ENCODE data around the gene GYPC.

The GYPC gene

GRCh38 chr2:126674075-126674744, 18.3 kb downstream of the GYPC start:
- Histone ChIP-seq H3K27ac (ENCODE audit: low read length) (no peak overlapping the region), H3K36me3 (ENCODE audit: insufficient read depth, low read depth, low read length) (0 out of 2 replicates have a peak, but pooled peaks cover 3% of the 10 kb centered on the region), H3K9me3 (ENCODE audit: insufficient read depth, low read depth, low read length) (peaks cover 15% of the 10 kb centered on the region), H3K4me1 (ENCODE audit: insufficient read depth, low read length) (no peaks in the 10 kb centered on the region), H3K9ac (ENCODE audit: low read depth, low read length) (no peak overlapping the region), H3K4me3 (ENCODE audit: low read length) (no peak overlapping the region), H3K27me3 (ENCODE audit: insufficient read depth, low read length) (no peaks in the 10 kb centered on the region)

- Histone ChIP-seq H3K9me3 (ENCODE audit: insufficient read depth, low read depth, low read length) (peaks cover 15% of the 10 kb centered on the region), H3K36me3 (ENCODE audit: insufficient read depth, low read depth, low read length) (0 out of 2 replicates have a peak, but pooled peaks cover 3% of the 10 kb centered on the region), H3K27me3 (ENCODE audit: insufficient read depth, low read length) (no peaks in the 10 kb centered on the region)
These were observed 19.7 kb downstream of the GYPC start for GRCh38 chr2:126675637-126676036.

GRCh38 chr2:126676221-126677175, 20.5 kb downstream of the GYPC start:
- H3K4me1 ChIP-seq (ENCODE audit: insufficient read depth, low read length), result no peaks in the 10 kb centered on the region

More at GRCh38 chr2:126675637-126676036, 19.7 kb downstream of the GYPC start:
- no peaks in the 10 kb centered on the region for H3K4me1 ChIP-seq (ENCODE audit: insufficient read depth, low read length)
- no peak overlapping the region for H3K9ac ChIP-seq (ENCODE audit: low read depth, low read length)
- no peak overlapping the region for H3K27ac ChIP-seq (ENCODE audit: low read length)
- no peak overlapping the region for H3K4me3 ChIP-seq (ENCODE audit: low read length)

GRCh38 chr2:126677176-126677538, 21.2 kb downstream of the GYPC start:
- H3K36me3 ChIP-seq (ENCODE audit: insufficient read depth, low read depth, low read length), result 0 out of 2 replicates have a peak, but pooled peaks cover 3% of the 10 kb centered on the region
- H3K9ac ChIP-seq (ENCODE audit: low read depth, low read length), result no peak overlapping the region
- H3K27me3 ChIP-seq (ENCODE audit: insufficient read depth, low read length), result no peaks in the 10 kb centered on the region
- no peak overlapping the region for H3K27ac ChIP-seq (ENCODE audit: low read length)
- H3K9me3 ChIP-seq (ENCODE audit: insufficient read depth, low read depth, low read length), result peaks cover 15% of the 10 kb centered on the region
- H3K4me3 ChIP-seq (ENCODE audit: low read length), result no peak overlapping the region
- H3K4me1 ChIP-seq (ENCODE audit: insufficient read depth, low read length), result no peaks in the 10 kb centered on the region

More at GRCh38 chr2:126676221-126677175, 20.5 kb downstream of the GYPC start:
- no peak overlapping the region for H3K27ac ChIP-seq (ENCODE audit: low read length)
- H3K9ac ChIP-seq (ENCODE audit: low read depth, low read length), result no peak overlapping the region
- no peaks in the 10 kb centered on the region for H3K27me3 ChIP-seq (ENCODE audit: insufficient read depth, low read length)
- no peak overlapping the region for H3K4me3 ChIP-seq (ENCODE audit: low read length)
- H3K36me3 ChIP-seq (ENCODE audit: insufficient read depth, low read depth, low read length), result 0 out of 2 replicates have a peak, but pooled peaks cover 3% of the 10 kb centered on the region
- peaks cover 15% of the 10 kb centered on the region for H3K9me3 ChIP-seq (ENCODE audit: insufficient read depth, low read depth, low read length)

- H3K9ac ChIP-seq (ENCODE audit: low read depth, low read length), result no peak overlapping the region
- no peak overlapping the region for H3K4me3 ChIP-seq (ENCODE audit: low read length)
- H3K27me3 ChIP-seq (ENCODE audit: insufficient read depth, low read length), result no peaks in the 10 kb centered on the region
- H3K4me1 ChIP-seq (ENCODE audit: insufficient read depth, low read length), result no peaks in the 10 kb centered on the region
- peaks cover 15% of the 10 kb centered on the region for H3K9me3 ChIP-seq (ENCODE audit: insufficient read depth, low read depth, low read length)
- no peak overlapping the region for H3K27ac ChIP-seq (ENCODE audit: low read length)
- H3K36me3 ChIP-seq (ENCODE audit: insufficient read depth, low read depth, low read length), result 0 out of 2 replicates have a peak, but pooled peaks cover 3% of the 10 kb centered on the region
These were observed 22.5 kb downstream of the GYPC start for GRCh38 chr2:126678269-126679065.

GRCh38 chr2:126679094-126679713, 23.2 kb downstream of the GYPC start:
- no peaks in the 10 kb centered on the region for H3K27me3 ChIP-seq (ENCODE audit: insufficient read depth, low read length)
- H3K36me3 ChIP-seq (ENCODE audit: insufficient read depth, low read depth, low read length), result 0 out of 2 replicates have a peak, but pooled peaks cover 3% of the 10 kb centered on the region
- H3K27ac ChIP-seq (ENCODE audit: low read length), result no peak overlapping the region
- H3K9ac ChIP-seq (ENCODE audit: low read depth, low read length), result no peak overlapping the region
- peaks cover 15% of the 10 kb centered on the region for H3K9me3 ChIP-seq (ENCODE audit: insufficient read depth, low read depth, low read length)
- no peak overlapping the region for H3K4me3 ChIP-seq (ENCODE audit: low read length)
- no peaks in the 10 kb centered on the region for H3K4me1 ChIP-seq (ENCODE audit: insufficient read depth, low read length)

GRCh38 chr2:126681505-126681904, 25.5 kb downstream of the GYPC start:
- Histone ChIP-seq H3K4me1 (ENCODE audit: insufficient read depth, low read length) (no peaks in the 10 kb centered on the region), H3K9ac (ENCODE audit: low read depth, low read length) (no peak overlapping the region), H3K27ac (ENCODE audit: low read length) (no peak overlapping the region), H3K27me3 (ENCODE audit: insufficient read depth, low read length) (no peaks in the 10 kb centered on the region), H3K36me3 (ENCODE audit: insufficient read depth, low read depth, low read length) (no peaks in the 10 kb centered on the region), H3K4me3 (ENCODE audit: low read length) (no peak overlapping the region), H3K9me3 (ENCODE audit: insufficient read depth, low read depth, low read length) (peaks cover 3% of the 10 kb centered on the region)

GRCh38 chr2:126685629-126686028, 29.7 kb downstream of the GYPC start:
- Histone ChIP-seq H3K27me3 (ENCODE audit: insufficient read depth, low read length) (no peaks in the 10 kb centered on the region), H3K27ac (ENCODE audit: low read length) (no peak overlapping the region), H3K4me3 (ENCODE audit: low read length) (no peak overlapping the region), H3K9ac (ENCODE audit: low read depth, low read length) (no peak overlapping the region), H3K36me3 (ENCODE audit: insufficient read depth, low read depth, low read length) (no peaks in the 10 kb centered on the region), H3K9me3 (ENCODE audit: insufficient read depth, low read depth, low read length) (no peaks in the 10 kb centered on the region), H3K4me1 (ENCODE audit: insufficient read depth, low read length) (no peaks in the 10 kb centered on the region)

- no peaks in the 10 kb centered on the region for H3K36me3 ChIP-seq (ENCODE audit: insufficient read depth, low read depth, low read length)
These were observed 30.3 kb downstream of the GYPC start for GRCh38 chr2:126686286-126686685.

GRCh38 chr2:126686841-126687485, 31.0 kb downstream of the GYPC start:
- H3K4me1 ChIP-seq (ENCODE audit: insufficient read depth, low read length), result no peaks in the 10 kb centered on the region
- H3K27ac ChIP-seq (ENCODE audit: low read length), result no peak overlapping the region
- H3K9ac ChIP-seq (ENCODE audit: low read depth, low read length), result no peak overlapping the region
- no peak overlapping the region for H3K4me3 ChIP-seq (ENCODE audit: low read length)
- no peaks in the 10 kb centered on the region; the same call in 1 of the 2 replicates for H3K36me3 ChIP-seq (ENCODE audit: insufficient read depth, low read depth, low read length)
- no peaks in the 10 kb centered on the region for H3K9me3 ChIP-seq (ENCODE audit: insufficient read depth, low read depth, low read length)
- H3K27me3 ChIP-seq (ENCODE audit: insufficient read depth, low read length), result no peaks in the 10 kb centered on the region

More at GRCh38 chr2:126686286-126686685, 30.3 kb downstream of the GYPC start:
- no peak overlapping the region for H3K4me3 ChIP-seq (ENCODE audit: low read length)
- H3K9ac ChIP-seq (ENCODE audit: low read depth, low read length), result no peak overlapping the region
- no peaks in the 10 kb centered on the region for H3K4me1 ChIP-seq (ENCODE audit: insufficient read depth, low read length)
- H3K9me3 ChIP-seq (ENCODE audit: insufficient read depth, low read depth, low read length), result no peaks in the 10 kb centered on the region
- H3K27ac ChIP-seq (ENCODE audit: low read length), result no peak overlapping the region
- no peaks in the 10 kb centered on the region for H3K27me3 ChIP-seq (ENCODE audit: insufficient read depth, low read length)
